HEK293T (cell line): ENCODE results near the gene ARHGEF10L.

Experiments
- BHLHE40 ChIP-seq: fragments of 450-650 bp; IDR thresholded peaks from 2 replicates; pipeline ENCODE4 v1.6.1; 2016; ENCODE audit warnings: mild to moderate bottlenecking, moderate library complexity, borderline replicate concordance
- L3MBTL2 ChIP-seq: fragments of 450-650 bp; conservative IDR thresholded peaks from 2 replicates; pipeline ENCODE4 v1.6.1; 2016; ENCODE audit warnings: mild to moderate bottlenecking

GRCh38 chr1:17601643-17602382 is 62.3 kb downstream of the ARHGEF10L start:
- TF ChIP-seq BHLHE40: no peak
- no peak for TF ChIP-seq L3MBTL2
